GM12878 (cell line): ENCODE measurements around the gene OR10J5.
"Not testable (repeated sequence)": the region's sequence is repeated elsewhere in the genome, so short reads cannot be mapped to it uniquely, and the experiment has no call there.

Source experiments
- BRCA1 ChIP-seq: IDR thresholded peaks from 2 replicates; pipeline ENCODE4 v1.6.1; 2011; ENCODE audit warnings: low read depth, low read length, improper control_type of control experiment
- EP300 ChIP-seq, 2 experiments: fragments of 150-350 bp in 1 of 2; IDR thresholded peaks; 2 replicates each; pipeline ENCODE4 v1.6.1; 2011 to 2012; ENCODE audit warnings: low read depth in 2 of 2, low read length in 2 of 2, borderline replicate concordance in 1 of 2, improper control_type of control experiment in 1 of 2, inconsistent platforms in 1 of 2; ENCODE audit not compliant: control insufficient read depth in 1 of 2
- FOXM1 ChIP-seq: IDR thresholded peaks from 2 replicates; pipeline ENCODE4 v1.6.1; 2012; ENCODE audit warnings: low read depth, mild to moderate bottlenecking, inconsistent platforms, low read length, moderate library complexity
- NFYB ChIP-seq: IDR thresholded peaks from 2 replicates; pipeline ENCODE4 v1.6.1; 2011; ENCODE audit warnings: low read depth, mild to moderate bottlenecking, low read length, improper control_type of control experiment, moderate library complexity; ENCODE audit not compliant: insufficient read depth
- NR2F1 ChIP-seq: fragments of 450-650 bp; conservative IDR thresholded peaks from 2 replicates; pipeline ENCODE4 v1.6.1; 2017; ENCODE audit warnings: mild to moderate bottlenecking
- NRF1 ChIP-seq: conservative IDR thresholded peaks from 2 replicates; pipeline ENCODE4 v1.6.1; 2011; ENCODE audit warnings: mild to moderate bottlenecking, low read depth, low read length, improper control_type of control experiment
- TAF1 ChIP-seq: IDR thresholded peaks from 2 replicates; pipeline ENCODE4 v1.6.1; 2011; ENCODE audit warnings: mild to moderate bottlenecking, low read depth, low read length, borderline replicate concordance
- TBL1XR1 ChIP-seq: IDR thresholded peaks from 2 replicates; pipeline ENCODE4 v1.6.1; 2012; ENCODE audit warnings: low read depth, low read length, improper control_type of control experiment
- YY1 ChIP-seq: IDR thresholded peaks from 2 replicates; pipeline ENCODE4 v1.6.1; 2011; ENCODE audit warnings: low read depth, mild to moderate bottlenecking, low read length
- TF ChIP-seq, protein P1 (sequence below), 3 experiments: IDR thresholded peaks in 2 of 3; conservative IDR thresholded peaks in 1 of 3; 2 replicates each; pipeline ENCODE4 v1.5.1; 2011; ENCODE audit warnings: low read depth in 3 of 3, low read length in 3 of 3, mild to moderate bottlenecking in 3 of 3, control low read depth in 2 of 3, moderate library complexity in 2 of 3, inconsistent platforms in 1 of 3, mixed read lengths in 1 of 3; ENCODE audit not compliant: control insufficient read depth in 2 of 3, insufficient read depth in 1 of 3; ENCODE audit errors: extremely low read depth in 1 of 3
- TF ChIP-seq, protein P2 (sequence below): fragments of 450-650 bp; IDR thresholded peaks from 2 replicates; pipeline ENCODE4 v1.6.1; 2014; ENCODE audit warnings: mild to moderate bottlenecking

DNA sequence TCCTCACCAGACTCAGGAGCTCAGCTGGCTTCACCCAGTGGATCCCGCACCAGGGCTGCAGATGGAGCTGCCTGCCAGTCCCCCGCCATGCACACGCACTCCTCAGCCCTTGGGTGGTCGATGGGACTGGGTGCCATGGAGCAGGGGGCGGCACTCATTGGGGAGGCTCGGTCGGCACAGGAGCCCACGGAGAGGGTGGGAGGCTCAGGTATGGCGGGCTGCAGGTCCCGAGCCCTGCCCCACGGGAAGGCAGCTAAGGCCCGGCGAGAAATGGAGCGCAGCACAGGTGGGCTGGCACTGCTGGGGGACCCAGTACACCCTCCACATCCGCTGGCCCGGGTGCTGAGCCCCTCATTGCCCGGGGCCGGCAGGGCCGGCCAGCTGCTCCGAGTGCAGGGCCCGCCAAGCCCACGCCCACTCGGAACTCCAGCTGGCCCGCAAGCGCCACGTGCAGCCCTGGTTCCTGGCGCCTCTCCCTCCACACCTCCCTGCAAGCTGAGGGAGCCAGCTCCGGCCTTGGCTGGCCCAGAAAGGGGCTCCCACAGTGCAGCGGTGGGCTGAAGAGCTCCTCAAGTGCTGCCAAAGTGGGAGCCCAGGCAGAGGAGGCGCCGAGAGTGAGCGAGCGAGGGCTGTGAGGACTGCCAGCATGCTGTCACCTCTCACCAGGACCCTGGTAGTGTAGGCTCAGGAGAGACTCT, 41.1 kb downstream of the OR10J5 start:
- not testable (repeated sequence) for TF ChIP-seq TAF1; TBL1XR1; EP300 (IDR thresholded peaks at IDR 0.05; ENCODE audit: borderline replicate concordance in 1 of 2, control insufficient read depth in 1 of 2, low read depth in 2 of 2, low read length in 2 of 2); FOXM1; YY1; BRCA1; NRF1; NFYB; NR2F1
- TF ChIP-seq, protein P1, sequence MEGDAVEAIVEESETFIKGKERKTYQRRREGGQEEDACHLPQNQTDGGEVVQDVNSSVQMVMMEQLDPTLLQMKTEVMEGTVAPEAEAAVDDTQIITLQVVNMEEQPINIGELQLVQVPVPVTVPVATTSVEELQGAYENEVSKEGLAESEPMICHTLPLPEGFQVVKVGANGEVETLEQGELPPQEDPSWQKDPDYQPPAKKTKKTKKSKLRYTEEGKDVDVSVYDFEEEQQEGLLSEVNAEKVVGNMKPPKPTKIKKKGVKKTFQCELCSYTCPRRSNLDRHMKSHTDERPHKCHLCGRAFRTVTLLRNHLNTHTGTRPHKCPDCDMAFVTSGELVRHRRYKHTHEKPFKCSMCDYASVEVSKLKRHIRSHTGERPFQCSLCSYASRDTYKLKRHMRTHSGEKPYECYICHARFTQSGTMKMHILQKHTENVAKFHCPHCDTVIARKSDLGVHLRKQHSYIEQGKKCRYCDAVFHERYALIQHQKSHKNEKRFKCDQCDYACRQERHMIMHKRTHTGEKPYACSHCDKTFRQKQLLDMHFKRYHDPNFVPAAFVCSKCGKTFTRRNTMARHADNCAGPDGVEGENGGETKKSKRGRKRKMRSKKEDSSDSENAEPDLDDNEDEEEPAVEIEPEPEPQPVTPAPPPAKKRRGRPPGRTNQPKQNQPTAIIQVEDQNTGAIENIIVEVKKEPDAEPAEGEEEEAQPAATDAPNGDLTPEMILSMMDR (IDR thresholded peaks at IDR 0.05 in 2 of 3, conservative IDR thresholded peaks at IDR 0.05 in 1 of 3; ENCODE audit: control insufficient read depth in 2 of 3, extremely low read depth in 1 of 3, insufficient read depth in 1 of 3, low read depth in 3 of 3, low read length in 3 of 3): not testable (repeated sequence)
- TF ChIP-seq, protein P2, sequence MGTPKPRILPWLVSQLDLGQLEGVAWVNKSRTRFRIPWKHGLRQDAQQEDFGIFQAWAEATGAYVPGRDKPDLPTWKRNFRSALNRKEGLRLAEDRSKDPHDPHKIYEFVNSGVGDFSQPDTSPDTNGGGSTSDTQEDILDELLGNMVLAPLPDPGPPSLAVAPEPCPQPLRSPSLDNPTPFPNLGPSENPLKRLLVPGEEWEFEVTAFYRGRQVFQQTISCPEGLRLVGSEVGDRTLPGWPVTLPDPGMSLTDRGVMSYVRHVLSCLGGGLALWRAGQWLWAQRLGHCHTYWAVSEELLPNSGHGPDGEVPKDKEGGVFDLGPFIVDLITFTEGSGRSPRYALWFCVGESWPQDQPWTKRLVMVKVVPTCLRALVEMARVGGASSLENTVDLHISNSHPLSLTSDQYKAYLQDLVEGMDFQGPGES: not testable (repeated sequence)
